Right ventricle myocardium inferior (tissue), 1 donor: Measurements from ENCODE around the gene COX19. TPM values are rescaled to one million over a fixed set of nuclear protein-coding genes. Genes with fewer than 3 reads are reported as not detected.
"Not testable (repeated sequence)": the region's sequence is repeated elsewhere in the genome, so short reads cannot be mapped to it uniquely, and the experiment has no call there.

ENCODE experiments used
- ATAC-seq: fragments of 200-7000 bp; cut with Tn5 transposase; one replicate; pipeline ENCODE4 v1.9.1; 2020; ENCODE audit warnings: mild to moderate bottlenecking, moderate library complexity
- DNase-seq: peaks from one replicate; pipeline ENCODE4 v3.0.0; 2021; ENCODE audit errors: missing footprints
- intact Hi-C: fragments of 100-400 bp; cut with DNase I; formaldehyde crosslinking; loops from one replicate; pipeline ENCODE4 v1.11.0; 2022
- total RNA-seq: library from RNA; stranded (reverse); fragmentation: NEBNext Ultra II Directional; extraction: Animal tissue kit (Norgen Biotek cat#: 25700); gene quantifications from one replicate; pipeline ENCODE4 v1.2.1, GENCODE V29; 2021
- donor health status: DM: no; HTN: yes; CAD: no; lungs with severe emphysema.

Gene COX19
- total RNA-seq, 1 donor from 2014 or later = 8.2 TPM

DNA sequence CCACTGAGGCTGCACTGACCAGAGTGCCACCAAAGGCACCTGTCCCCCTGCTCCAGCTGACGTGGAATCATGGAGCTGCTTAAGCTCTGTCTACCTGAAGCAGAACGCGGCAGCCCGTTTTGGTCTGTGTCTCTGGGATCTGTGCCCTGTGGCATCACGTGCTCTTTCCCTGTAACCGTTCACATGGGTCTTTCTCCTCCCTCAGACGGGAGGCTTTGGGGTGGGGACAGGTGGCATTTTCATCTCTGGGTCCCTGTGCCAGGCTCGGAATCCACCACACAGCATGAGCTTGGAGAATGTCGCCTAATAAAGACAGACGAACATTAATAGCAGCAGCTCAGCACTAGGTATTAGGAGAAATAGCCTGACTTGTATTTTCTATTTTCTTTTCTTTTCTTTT lies 19.3 kb downstream of the COX19 start:
- intact Hi-C loops = loop anchor here (10.0 kb wide), 1 partner anchor 51 kb away; no protein-coding TSS in a partner anchor
- no peak for ATAC-seq
- no peak for DNase-seq

DNA sequence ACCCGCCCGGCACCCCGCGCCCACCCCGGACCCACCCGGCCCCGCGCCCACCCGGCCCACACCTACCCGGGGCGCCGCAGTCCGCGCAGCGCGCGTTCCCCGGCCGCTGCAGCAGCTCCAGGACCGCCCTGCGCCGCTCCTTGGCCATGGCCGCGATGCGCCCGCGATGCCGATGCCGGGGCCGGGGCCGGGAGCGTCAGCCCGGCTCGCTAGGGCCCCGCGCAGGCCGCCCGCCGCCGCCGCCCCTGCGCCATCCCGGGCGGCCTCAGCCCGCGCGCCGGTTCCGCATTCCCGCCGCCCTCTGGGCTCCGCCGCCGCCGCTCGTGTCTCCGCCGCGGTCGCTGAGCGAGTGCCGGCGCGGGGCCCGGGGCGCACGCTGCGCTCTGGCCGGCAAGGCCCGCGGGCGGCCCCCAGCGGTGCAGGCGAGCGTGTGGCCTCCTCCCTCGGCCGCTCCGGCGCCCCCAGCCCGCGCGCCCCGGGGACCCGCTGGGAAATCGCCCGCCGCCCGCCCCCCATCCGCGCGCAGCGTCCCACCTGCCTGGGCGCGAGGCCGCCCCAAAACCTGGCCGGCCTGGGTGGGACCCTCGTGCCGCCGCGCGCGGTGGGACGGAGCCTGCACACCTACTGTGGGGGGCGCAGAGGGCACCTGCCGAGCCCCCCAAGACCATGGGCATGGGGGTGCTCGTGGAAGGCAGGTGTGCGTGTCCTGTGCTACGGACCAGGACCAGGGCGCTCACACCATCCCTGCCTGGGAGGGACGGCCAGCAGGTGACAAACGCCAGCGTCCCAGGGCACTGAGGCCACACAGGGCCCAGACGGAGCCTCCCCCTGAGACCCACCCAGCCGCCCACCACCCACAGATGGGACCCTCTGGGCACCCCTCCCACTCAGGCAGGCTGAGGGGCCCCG lies 20.8 kb downstream of the COX19 start, which contains the start of gene ADAP1:
TSS of gene ADAP1 (minus strand) at position 351 of the 909 bp plus-strand sequence. CDS start at position 148, 203 bp downstream.
- ATAC-seq (peak; percentile 35), DNase-seq (peak; percentile 77)
- intact Hi-C loops = loop anchor here (10.0 kb wide), 1 partner anchor 50 kb away; no protein-coding TSS in a partner anchor

DNA sequence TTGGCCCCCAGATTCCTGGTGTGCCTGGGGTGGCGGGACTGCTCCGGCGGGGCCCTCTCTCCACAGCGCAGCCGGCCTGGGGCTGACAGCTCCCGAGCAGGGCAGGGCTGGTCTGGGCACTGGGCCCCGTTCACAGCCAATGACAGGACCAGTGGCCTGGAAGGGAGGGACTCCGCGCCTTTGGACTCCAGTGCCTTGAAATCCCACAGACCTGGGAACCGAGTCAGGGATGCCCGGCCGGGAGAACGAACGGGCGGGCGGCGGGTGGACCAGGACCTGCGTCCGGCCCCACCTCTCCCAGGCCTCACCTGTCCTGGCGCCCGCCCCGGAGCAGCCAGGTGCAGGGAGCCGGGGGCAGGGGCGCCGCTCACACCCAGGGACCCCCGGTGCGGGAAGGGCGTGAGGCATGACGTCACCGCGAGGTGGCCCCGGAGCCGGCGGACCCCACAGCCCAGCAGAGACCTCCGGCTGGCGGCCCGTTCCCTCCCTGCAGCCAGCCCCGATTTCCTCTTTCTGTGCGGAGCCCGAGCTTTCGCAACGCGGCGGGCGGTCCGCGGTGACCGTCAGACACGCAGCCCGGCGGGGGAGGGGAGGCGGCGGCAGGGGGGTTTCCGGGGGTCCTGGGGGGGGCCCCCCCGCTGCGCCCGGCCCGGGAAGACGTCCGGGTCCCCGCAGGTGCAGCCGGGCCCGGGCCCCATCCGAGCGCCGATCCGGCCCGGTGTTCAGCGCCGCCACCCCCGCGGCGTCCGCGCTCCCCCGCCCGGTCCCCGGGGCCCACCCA lies 21.6 kb downstream of the COX19 start:
- intact Hi-C loops = loop anchor here (10.0 kb wide), 1 partner anchor 49 kb away; no protein-coding TSS in a partner anchor
- DNase-seq (peak; percentile 88), ATAC-seq (peak; percentile 64)

DNA sequence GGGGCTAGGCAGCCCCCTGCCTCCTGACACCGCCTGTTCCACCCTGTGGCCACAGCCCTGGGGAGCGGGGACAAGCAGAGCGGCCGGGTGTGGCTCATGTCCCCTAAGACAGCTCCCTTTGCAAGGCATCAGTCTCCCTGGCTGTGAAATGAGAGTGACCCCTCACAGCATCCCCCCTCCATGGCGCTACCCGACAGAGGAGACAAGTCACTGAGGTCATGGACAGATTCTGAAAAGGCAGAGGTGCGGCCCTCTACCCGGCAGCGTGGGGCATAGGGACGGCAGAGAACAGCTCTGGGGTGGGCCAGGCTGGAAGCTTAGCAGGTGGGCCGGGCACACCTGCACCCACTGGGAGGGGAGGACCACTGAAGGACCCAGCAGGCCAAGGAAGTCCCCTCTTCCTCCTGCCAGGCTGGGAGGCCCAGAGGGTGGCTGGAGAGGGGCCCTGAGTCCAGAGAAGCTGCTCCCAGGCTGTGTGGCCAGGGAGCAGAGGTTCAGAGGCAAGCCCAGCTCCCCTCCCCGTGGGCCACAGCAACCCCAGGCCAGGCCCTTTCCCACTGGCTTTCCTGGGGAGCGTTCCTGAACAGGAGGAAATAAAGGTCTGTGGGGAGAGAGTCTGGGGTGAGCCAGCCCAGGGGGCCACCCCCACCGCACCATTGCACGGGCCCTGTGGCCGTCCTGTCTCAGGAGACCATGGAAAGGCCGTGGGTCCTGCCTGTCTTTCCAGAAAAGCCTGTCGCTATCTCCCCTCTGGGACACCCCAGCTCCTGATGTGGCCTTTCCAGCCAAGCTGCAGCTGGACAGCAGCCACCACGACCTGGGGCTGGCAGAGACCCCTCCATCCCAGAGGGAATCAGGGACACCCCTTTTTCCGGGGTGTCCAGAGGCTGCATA lies 22.6 kb downstream of the COX19 start:
- DNase-seq (no peak), ATAC-seq (no peak)

DNA sequence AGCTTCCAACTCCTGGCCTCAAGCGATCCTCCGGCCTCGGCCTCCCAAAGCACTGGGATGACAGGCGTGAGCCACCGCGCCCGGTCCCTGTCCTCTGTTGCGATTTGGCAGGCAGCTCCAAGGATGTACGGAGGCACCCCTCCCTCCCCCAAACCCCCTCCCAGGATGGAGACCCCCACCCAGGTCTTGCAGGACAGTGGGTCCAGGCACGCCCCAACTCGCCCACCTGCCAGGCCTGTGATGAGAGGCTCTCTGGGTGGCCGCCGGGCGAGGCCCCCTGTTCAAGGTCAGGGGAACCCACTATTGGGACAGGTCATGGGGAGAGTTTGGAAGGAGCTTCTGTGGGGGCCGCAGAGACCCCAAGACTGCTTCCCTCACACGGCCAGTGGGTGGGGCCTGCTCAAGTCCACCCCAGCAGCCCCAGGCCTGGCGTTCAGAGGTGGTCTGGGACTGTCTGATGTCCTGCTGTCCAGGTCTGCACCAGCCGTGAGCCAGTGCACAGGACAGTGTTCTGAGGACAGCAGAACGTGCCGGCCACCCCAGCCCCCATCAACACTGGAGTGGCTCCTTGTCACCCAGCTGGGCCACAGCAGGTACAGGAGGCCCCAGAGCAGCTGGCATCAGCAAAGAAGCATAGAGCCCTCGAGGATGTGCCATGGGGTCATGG lies 23.3 kb downstream of the COX19 start:
- no peak for DNase-seq
- intact Hi-C loops = loop anchor here (10.0 kb wide), 1 partner anchor 47 kb away; no protein-coding TSS in a partner anchor
- no peak for ATAC-seq

More for the DNA sequence above, 22.6 kb downstream of the COX19 start:
- intact Hi-C loops = loop anchor here (10.0 kb wide), 1 partner anchor 48 kb away; no protein-coding TSS in a partner anchor

DNA sequence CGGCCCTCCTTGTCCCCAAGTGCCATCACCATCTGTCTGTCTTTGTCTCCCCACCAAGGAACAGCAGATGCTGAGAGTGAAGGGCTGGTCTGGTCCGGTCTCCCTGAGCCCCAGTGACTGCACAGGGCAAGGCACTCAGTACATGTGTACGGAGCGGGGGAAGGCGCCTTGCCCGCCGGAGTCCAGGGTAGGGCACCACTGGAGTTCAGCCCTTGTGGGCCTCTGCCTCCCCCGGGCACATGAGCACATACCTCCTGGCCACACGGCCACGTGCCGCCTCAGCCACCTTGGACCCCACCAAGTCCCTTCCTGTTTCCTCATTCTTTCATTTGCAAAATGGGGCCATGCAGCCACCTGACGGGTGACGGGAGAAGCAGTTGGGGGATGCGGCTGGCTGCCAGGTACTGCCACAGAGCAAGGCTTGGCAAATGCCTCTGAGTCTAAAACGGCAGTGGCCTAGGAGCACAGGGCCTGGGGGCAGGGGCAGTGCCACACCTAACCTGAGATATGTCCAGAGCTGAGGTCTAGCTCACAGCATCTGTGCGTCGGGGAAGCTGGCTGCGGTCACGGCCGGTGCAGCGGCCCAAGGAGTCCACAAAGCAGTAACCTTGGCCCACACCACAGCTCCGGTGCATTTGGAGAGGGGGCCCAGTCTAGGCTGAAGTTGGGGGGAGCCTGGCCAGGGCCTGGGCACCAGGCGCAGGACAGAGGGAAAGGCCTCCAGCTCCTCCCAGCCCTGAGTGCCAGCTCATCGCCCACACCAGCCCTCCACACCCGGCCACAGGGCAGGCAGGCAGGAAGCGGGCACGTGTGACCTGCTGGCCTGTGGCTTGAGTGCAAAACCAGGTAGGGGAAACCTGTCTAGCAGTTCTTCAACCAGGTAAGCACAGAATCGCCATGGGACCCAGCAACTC lies 26.1 kb downstream of the COX19 start:
- DNase-seq (no peak), ATAC-seq (no peak)
- intact Hi-C loops = no loop called here

DNA sequence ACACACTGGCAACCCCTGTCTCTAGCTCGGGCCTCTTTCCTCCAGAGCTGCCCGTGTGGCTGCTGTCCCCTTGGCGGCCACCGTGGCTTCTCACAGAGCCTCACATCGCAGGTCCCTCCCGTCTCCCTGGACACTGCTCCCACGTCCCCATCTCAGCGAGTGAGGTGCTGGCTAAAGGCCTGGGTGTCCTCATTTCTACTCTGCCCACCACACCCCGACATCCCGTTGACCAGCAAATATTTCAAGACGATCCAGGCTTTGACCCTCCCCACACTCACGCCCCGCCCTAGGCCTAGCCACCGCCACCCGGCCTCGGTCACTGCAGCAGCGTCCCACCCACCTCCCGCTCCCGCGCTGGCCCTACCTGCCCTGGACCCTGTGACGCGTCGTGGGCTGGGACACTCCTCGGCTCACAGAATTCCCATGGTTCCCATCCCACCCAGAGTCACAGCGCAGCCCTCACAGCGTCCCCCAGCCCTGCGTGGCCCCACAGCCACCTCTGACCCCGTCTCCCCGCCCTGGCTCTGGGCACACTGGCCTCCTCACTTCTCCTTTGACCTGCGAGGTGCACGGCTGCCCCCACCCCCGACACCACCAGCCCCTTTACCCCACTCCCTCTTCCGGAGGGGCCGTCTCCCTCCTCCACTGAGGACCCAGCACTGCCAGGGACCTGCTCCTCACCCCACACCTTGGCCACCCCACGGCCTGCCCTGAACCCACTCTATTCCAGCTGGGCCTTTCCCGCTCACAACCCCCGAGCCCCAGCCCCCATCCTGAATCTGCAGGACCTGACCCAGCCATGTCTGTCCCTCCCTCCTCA lies 27.7 kb downstream of the COX19 start:
- DNase-seq = no peak
- ATAC-seq = no peak
- intact Hi-C loops = no loop called here

DNA sequence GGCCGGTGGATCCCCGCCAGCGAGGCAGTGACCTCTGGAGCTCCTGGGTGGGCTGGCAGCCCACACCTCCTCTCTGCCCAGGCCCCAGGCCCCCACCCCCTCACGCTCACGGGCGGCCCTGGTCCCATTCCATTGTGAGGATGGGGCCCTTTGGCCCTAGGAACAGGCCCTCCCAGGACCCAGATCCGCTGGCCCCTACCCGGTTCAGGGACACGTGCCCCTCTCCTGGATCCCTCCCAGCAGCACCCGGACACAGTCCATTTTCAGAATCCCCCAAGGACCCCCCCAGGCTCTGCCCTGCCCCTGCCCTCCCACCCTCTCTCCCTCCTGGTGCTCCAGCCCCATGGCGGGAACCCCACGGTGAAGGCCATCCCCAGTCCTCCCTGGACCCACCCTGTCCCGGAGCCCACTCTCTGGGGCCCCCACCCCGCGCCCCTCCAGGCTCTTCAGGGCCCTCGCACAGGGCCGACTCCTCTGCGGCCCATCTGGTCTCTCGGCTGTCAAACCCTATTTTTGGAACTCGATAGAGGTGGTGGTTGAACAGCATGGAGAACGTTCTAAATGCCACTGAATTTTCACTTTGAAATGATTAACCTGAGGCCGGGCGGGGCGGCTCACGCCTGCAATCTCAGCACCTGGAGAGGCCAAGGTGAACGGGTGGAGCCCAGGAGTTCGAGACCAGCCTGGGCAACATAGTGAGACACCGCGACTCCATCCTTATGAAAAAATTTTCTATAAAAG lies 28.9 kb downstream of the COX19 start:
- no peak for ATAC-seq
- intact Hi-C loops = no loop called here
- no peak for DNase-seq

DNA sequence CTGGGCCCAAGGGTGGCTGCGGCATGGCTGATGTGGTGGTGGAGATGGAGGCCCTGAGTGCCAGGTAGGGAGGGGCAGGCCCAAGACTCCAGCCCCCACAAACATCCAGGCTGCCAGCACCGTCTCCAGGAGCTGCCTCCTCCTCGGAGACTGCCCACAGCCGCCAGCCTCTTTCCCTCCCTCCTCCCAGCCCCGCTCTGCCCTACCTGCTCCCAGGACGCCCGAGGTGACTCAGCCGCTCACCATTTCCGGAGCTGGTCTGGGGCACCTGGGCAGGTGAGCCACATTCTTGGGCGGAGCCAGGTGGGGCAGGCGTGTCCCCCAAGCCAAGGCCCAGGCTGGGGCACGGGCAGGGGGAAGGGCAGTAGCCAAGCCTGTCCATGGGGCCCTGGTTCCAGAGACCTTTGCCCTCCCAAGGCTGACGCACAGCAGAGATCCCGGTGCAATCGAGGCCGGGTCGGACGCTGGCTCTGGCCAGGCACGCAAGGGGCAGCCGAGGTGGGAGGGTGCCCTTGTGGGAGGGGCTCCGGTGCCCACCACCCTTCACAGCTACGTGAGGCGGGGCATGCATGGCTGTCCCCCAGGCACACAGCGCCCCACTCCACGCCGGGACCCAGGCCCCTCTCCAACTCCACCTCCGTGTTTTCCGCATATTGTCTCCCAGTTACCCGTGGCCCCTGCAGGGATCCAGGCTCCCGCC lies 29.6 kb downstream of the COX19 start:
- intact Hi-C loops = no loop called here
- ATAC-seq = peak; percentile 28

DNA sequence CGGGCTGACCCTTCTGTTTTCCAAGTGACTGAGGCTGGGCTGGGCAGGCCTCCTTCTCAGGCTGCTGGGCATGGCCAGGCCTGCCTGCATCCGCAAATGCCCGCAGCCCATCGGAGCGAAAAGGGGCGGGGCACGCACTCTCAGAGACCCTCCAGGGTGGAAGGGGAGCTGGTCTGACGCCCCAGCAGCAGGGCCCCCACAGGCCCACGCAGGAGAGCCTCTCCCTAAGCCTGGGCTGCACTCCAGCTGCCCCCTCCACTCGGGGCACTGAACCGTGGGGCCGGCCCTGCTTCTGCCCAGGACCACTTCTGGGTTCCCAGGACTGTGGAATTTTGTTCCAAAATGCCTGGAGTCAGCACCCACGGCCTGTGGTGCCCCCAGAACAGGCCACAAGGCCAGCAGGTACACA lies 30.2 kb downstream of the COX19 start:
- intact Hi-C loops = no loop called here
- DNase-seq (no peak), ATAC-seq (no peak)

More for the DNA sequence above, 29.6 kb downstream of the COX19 start:
- no peak for DNase-seq

DNA sequence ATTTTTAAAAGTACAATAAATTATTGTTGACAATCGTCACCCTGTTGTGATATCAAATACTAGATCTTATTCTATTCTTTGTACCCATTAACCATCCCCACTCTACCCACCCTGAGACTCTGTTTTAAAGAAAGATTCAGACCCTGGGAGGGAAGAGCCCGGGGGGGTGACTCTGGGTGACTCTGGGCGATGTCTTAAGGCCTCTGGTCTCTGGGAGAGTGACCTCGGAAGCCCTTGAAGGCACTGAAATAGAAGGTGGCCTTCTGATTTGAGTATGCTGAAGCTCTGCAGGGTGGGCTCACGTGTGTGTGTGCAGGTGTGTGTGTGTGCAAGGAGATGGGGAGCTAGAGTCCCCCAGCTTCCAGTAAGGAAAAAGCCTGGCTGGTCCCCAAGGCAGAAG lies 30.6 kb downstream of the COX19 start:
- DNase-seq (no peak), ATAC-seq (no peak)
- intact Hi-C loops = no loop called here

DNA sequence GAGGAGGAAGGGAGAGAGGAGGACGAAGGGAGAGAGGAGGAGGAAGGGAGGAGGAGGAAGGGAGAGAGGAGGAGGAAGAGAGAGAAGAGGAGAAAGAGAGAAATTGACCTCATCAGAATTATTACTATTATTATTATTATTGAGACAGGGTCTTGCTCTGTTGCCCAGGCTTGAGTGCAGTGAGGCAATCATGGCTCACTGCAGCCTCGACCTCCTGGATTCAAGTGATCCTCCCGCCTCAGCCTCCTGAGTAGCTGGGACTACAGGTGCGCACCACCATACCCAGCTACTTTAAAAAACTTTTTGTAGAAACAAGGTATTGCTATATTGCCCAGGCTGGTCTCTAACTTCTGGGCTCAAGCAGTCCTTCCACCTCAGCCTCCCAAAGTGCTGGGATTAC lies 31.6 kb downstream of the COX19 start:
- ATAC-seq, intact Hi-C loops, DNase-seq: not testable (repeated sequence)

DNA sequence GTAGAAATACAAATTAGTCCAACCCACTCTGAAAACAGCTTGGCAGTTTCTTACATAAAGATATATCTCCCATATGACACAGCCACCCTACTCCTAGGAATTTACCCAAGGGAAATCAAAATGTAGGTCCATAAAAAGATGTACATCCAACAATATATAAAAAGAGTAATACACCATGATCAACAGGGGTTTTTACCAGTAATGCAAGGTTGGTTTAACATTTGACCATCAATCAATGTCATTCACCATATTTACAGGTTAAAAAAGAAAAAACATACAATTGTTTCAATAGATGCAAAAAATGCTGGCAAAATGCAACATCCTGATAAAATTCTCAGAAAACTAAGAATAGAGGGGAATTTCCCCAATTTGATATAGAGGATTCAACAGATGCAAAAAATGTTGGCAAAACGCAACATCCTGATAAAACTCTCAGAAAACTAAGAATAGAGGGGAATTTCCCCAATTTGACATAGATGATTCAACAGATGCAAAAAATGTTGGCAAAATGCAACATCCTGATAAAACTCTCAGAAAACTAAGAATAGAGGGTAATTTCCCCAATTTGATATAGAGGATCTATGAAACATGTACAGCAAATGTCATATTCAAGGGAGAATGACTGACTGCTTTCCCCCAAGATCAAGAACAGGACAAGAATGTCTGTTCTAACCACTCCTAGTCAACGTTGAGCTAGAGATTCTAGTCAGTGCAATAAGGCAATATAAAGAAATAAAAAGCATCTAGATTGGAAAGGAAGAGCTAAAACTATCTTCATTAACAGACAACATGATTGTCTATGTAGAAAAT lies 34.5 kb downstream of the COX19 start:
- intact Hi-C loops = no loop called here
- ATAC-seq (no peak), DNase-seq (no peak)

DNA sequence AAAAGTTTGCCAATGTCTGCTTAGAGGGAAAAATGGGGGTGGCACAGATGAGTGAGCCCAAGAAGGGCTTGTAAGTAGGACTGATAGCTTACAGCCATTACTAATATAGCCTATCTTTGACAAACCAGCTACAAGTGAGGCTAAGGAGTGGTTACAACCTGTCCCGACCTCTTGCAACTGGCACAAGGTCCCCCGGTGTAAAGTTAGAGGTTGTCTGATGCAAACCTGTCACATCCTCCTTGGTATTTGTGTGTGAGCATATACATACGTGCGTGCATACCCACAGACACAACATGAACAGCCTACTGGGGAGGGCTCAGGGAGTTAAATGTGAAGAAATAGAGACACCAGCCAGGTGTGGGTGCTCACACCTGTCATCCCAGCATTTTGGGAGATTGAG lies 35.5 kb downstream of the COX19 start:
- no peak for DNase-seq
- no peak for ATAC-seq
- intact Hi-C loops = no loop called here
